ENCODE results near the gene IQSEC1. TPM values are rescaled to one million over a fixed set of nuclear protein-coding genes. Genes with fewer than 3 reads are reported as not detected.

The IQSEC1 gene
- total RNA-seq, 1 experiment from 2014 or later: 4.9 TPM

GRCh38 chr3:13064964-13065363 lies 8.3 kb downstream of the IQSEC1 start:
- Histone ChIP-seq H3K4me3 (no peak overlapping the region), H3K36me3 (no peaks in the 10 kb centered on the region), H3K27me3 (no peaks in the 10 kb centered on the region), H3K9me3 (no peaks in the 10 kb centered on the region)
- DNase-seq: no peak

GRCh38 chr3:13064159-13064868 lies 8.9 kb downstream of the IQSEC1 start:
- no peaks in the 10 kb centered on the region for H3K27me3 ChIP-seq
- no peaks in the 10 kb centered on the region for H3K9me3 ChIP-seq
- DNase-seq: no peak
- no peaks in the 10 kb centered on the region for H3K36me3 ChIP-seq
- H3K4me3 ChIP-seq: no peak overlapping the region

DNA sequence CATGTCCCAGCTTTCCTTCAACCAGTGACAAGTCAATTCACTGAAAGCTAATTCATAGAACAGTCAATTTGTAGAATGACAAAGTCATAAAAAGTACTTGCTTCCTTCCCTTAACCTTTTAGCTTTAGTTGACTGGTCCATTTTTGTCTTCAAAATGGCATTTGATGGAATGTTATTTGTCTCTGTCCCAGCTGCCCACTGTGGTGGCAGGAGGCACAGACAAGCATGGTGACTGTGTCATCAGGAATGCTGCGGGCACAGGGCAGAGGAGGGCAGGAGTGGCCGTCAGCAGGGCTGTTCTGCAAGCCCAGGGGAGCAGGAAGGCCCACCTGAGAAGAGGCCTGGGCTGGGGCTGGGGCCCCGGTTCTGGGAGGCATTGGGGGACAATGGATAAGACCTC lies 10.0 kb downstream of the IQSEC1 start:
- Histone ChIP-seq H3K9me3 (no peaks in the 10 kb centered on the region), H3K36me3 (no peaks in the 10 kb centered on the region), H3K27me3 (no peaks in the 10 kb centered on the region), H3K4me3 (no peak overlapping the region)
- DNase-seq: no peak

- Histone ChIP-seq H3K9me3 (no peaks in the 10 kb centered on the region), H3K27me3 (no peaks in the 10 kb centered on the region), H3K36me3 (no peaks in the 10 kb centered on the region), H3K4me3 (no peak overlapping the region)
- DNase-seq: no peak
Observed at GRCh38 chr3:13062647-13063046, 10.6 kb downstream of the IQSEC1 start.

DNA sequence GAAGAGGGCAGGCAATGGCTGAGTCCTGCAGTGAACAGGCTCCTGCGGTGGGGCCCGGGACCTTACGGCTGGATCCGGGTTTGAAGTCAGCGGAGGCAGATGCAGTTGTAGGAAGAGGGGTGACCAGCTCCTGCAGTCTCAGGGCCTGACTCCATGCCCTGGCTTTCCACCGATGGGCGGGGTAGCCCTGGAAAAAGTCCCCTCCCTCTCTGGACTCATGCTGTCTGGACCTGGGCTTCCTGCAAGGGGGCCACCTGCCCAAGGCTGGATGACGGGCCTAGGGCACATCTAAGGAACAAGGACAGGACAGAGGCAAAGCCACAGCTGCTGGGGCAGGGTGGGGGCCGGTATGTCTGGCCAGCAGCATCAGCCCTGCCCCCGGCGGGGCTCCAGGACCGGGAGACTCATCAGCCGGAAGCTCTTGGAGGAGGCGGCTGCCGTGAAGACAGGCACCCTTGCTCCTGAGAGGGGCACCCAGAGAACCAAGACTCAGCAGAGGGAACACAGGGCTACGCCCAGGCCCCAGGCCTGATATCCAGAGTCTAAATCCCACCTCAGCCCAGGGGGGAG lies 12.8 kb downstream of the IQSEC1 start:
- Histone ChIP-seq H3K4me3 (no peak overlapping the region), H3K27me3 (no peaks in the 10 kb centered on the region), H3K36me3 (no peaks in the 10 kb centered on the region), H3K9me3 (no peaks in the 10 kb centered on the region)
- no peak for DNase-seq

GRCh38 chr3:13058346-13059120 lies 14.7 kb downstream of the IQSEC1 start:
- H3K27me3 ChIP-seq: no peaks in the 10 kb centered on the region
- no peaks in the 10 kb centered on the region for H3K9me3 ChIP-seq
- no peaks in the 10 kb centered on the region for H3K36me3 ChIP-seq
- no peak overlapping the region for H3K4me3 ChIP-seq
- no peak for DNase-seq

DNA sequence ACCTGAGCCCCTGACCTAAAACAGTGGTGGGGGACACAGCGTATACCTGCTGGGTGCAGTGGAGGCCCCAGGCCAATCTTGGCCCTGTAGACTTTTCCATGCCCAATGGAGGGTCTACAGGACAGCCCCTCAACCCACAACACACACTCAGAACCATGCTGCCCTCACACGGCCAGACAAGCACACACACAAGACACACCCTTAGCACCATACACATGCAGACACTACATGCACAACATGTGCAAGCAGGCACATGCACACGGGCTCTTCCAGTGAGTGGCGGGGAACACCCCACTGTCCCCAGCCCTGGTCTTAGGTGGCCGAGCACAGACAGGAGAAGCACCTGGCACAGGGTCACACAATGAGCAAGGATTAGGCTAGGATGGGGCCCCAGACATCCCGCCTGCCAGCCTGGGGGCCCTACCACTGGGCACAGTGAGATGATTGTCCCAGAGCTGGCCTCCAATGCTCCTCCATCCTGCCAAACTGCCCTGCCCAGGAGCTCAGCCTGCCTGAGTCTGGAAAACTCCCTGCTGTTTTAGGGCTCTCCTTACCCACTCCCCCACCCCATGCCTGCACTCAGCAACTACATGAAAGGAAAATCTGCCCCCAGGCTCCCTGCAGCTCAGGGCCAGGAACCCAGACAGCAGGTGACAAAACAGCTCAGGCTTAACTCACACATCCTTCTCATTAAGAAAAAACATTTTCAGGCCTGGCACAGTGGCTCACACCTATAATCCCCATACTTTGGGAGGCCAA lies 15.8 kb downstream of the IQSEC1 start:
- no peaks in the 10 kb centered on the region for H3K9me3 ChIP-seq
- no peak overlapping the region for H3K4me3 ChIP-seq
- H3K27me3 ChIP-seq: no peaks in the 10 kb centered on the region
- H3K36me3 ChIP-seq: no peaks in the 10 kb centered on the region
- DNase-seq: peak; percentile 11

GRCh38 chr3:13055634-13056033 lies 17.6 kb downstream of the IQSEC1 start:
- Histone ChIP-seq H3K27me3 (no peaks in the 10 kb centered on the region), H3K9me3 (no peaks in the 10 kb centered on the region), H3K4me3 (no peak overlapping the region), H3K36me3 (no peaks in the 10 kb centered on the region)
- no peak for DNase-seq

- Histone ChIP-seq H3K9me3 (no peaks in the 10 kb centered on the region), H3K36me3 (no peaks in the 10 kb centered on the region), H3K27me3 (no peaks in the 10 kb centered on the region), H3K4me3 (no peak overlapping the region)
- DNase-seq: no peak
Observed at GRCh38 chr3:13054341-13055285, 18.6 kb downstream of the IQSEC1 start.

GRCh38 chr3:13053893-13054292 lies 19.3 kb downstream of the IQSEC1 start:
- H3K4me3 ChIP-seq: no peak overlapping the region

DNA sequence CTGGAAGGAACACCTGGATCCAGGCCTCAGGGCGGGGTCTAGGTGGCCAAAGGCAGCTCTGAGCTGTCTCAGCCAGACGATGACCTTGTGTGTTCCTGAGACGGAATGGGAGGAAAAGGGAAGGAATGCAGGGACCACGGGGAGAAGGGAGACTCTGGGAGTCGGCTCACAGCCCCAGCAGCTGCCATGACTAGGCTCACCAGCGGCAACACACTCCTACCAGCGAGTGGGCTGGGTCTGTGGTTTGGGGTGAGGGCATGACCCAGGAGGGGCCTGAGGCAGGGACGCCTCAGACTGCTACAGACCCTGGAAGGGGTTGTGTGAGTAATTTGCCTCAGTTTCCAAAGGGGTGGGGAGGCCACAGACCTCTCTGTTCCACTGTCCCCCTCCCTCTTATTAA lies 19.8 kb downstream of the IQSEC1 start:
- no peak for DNase-seq

More at GRCh38 chr3:13053893-13054292, 19.3 kb downstream of the IQSEC1 start:
- Histone ChIP-seq H3K9me3 (no peaks in the 10 kb centered on the region), H3K36me3 (no peaks in the 10 kb centered on the region), H3K27me3 (no peaks in the 10 kb centered on the region)
- no peak for DNase-seq

DNA sequence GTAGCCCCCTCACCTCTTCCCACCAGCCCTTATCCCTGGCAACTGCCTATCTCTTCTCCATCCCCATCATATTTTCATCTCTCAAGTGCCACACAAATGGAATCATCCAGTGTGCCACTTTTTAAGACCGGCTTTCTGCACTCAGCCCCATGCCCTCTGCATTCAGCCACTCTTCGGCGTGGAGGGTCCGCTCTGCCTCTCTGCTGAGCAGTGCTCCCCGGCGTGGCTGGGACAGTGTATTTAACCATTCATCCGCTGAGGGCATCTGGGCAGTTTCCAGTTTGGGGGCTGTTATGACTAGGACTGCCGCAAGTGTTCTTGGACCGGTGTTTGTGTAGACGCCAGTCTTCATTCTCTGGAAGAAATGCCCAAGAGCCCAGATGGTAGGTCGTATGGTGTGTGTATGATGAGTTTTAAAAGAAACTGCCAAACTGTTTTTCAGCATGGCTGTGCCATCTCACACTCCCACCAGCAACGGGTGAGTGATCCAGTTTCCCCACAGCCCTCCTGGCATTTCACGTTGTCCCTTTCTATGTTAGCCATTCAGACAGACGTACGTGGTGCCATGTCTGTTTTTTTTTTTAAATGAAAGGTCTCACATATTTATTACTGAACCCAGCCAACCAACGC lies 20.9 kb downstream of the IQSEC1 start:
- Histone ChIP-seq H3K4me3 (no peak overlapping the region), H3K36me3 (no peaks in the 10 kb centered on the region), H3K9me3 (no peaks in the 10 kb centered on the region), H3K27me3 (no peaks in the 10 kb centered on the region)
- no peak for DNase-seq

More for the DNA sequence above, 19.8 kb downstream of the IQSEC1 start:
- H3K4me3 ChIP-seq: no peak overlapping the region
- H3K36me3 ChIP-seq: no peaks in the 10 kb centered on the region
- no peaks in the 10 kb centered on the region for H3K27me3 ChIP-seq
- no peaks in the 10 kb centered on the region for H3K9me3 ChIP-seq

DNA sequence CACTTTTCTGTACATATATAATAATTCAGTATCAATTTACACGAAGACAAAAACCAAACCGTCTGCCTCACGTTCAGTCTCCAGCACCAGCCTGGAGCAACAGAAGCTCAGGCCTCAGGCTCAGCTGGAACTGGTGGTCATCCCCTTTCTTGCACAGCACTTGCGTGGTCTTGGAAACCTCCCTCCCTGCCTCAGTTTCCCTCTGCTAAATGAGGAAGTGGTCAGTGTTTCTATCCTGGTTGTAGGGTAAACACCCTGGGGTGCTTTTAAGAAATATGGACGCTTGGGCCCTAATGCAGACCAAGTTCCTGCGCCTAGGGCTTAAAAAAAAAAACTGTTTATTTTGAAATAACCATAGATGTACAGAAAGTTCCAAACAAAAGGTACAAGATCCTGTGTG lies 21.6 kb downstream of the IQSEC1 start:
- Histone ChIP-seq H3K27me3 (no peaks in the 10 kb centered on the region), H3K4me3 (no peak overlapping the region), H3K9me3 (no peaks in the 10 kb centered on the region), H3K36me3 (no peaks in the 10 kb centered on the region)
- no peak for DNase-seq

DNA sequence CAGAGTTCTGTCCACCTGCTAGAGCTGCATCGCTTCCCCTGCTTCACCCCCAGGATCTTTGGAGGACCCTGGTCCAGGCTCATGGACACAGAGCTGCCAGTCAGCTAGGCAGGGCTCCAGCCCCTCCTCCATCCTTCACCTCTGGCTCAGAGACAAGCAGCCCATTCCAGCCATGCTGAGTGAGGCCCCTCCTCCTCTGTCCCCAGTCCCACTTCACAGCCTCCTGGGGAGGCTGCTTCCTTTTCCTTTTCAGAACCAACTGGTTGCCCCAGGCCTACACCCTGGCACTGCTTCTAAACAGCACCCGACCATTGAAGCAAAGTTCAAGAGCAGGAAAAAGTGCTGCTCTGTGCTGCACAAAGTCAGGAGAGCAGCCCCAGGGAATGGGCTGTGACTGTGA lies 22.2 kb downstream of the IQSEC1 start:
- H3K36me3 ChIP-seq: no peaks in the 10 kb centered on the region
- H3K27me3 ChIP-seq: no peaks in the 10 kb centered on the region
- H3K4me3 ChIP-seq: no peak overlapping the region
- no peaks in the 10 kb centered on the region for H3K9me3 ChIP-seq
- no peak for DNase-seq

DNA sequence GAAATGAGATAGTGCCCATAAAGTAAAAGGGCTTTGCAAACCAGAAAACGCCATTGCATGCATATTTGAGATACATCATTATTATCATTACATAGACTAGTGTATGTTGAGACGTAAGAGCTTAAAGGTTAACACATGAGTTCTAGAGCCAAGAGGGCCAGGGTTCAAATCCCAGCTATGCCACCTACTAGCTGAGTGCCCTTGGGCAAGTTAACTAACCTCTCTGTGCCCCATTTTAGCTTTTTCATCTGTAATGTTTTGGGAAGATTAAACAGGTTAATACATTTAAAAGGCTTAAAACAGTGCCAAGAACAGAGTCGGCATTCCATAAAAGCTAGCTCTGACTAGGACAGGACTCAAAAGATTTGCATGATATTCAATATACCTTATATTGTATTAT lies 22.8 kb downstream of the IQSEC1 start:
- H3K9me3 ChIP-seq: no peaks in the 10 kb centered on the region
- no peaks in the 10 kb centered on the region for H3K36me3 ChIP-seq
- H3K27me3 ChIP-seq: no peaks in the 10 kb centered on the region
- no peak overlapping the region for H3K4me3 ChIP-seq
- no peak for DNase-seq

DNA sequence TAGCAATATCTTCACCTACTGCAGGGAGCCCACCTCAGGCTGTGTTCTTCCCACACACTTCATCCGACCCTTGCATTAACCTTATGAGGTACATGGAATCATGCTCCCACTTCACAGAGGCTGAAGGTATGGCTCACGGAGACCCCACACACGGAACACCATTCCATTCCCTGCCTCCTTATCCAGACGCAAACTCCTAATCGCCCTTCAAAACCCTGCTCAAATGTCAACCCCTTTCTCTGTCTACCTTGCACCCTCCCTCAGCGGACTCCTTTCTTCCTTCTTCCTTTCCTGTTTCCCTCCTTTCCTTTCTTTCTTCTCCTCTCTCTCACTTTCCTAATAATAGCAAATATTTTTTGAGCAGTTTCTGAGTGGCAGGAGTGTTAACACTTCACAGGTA lies 23.8 kb downstream of the IQSEC1 start:
- Histone ChIP-seq H3K9me3 (no peaks in the 10 kb centered on the region), H3K27me3 (no peaks in the 10 kb centered on the region), H3K36me3 (no peaks in the 10 kb centered on the region), H3K4me3 (no peak overlapping the region)
- DNase-seq: no peak
